RWPE1 (cell line): Measurements from ENCODE around the gene DPP6.
A peak's percentile ranks its signal among the peaks of the same experiment; 100 is the strongest.

Source experiments
- CTCF ChIA-PET: fragments of 350-600 bp; sonication (Branson Sonifier 250); formaldehyde crosslinking; extraction: SDS; loops from one replicate; lab custom pipeline; 2021; lab: Yijun Ruan, JAX
- POLR2A ChIA-PET: fragments of 400-600 bp; formaldehyde crosslinking; extraction: SDS; loops from one replicate; lab custom pipeline; 2020; ENCODE audit warnings: antibody characterized with exemption; ENCODE audit not compliant: low non-redundant PET; lab: Yijun Ruan, JAX
- DNase-seq: peaks from one replicate; pipeline ENCODE4 v3.0.0; 2012; ENCODE audit warnings: low spot score
- H3K27ac ChIP-seq: fragments of 450-650 bp; 2 replicates; pipeline ENCODE4 v1.5.1; 2017
- TF ChIP-seq, protein P1 (sequence below): fragments of 450-650 bp; conservative IDR thresholded peaks from 2 replicates; pipeline ENCODE4 v1.5.1; 2017; ENCODE audit warnings: low read depth, mild to moderate bottlenecking

The DPP6 gene

DNA sequence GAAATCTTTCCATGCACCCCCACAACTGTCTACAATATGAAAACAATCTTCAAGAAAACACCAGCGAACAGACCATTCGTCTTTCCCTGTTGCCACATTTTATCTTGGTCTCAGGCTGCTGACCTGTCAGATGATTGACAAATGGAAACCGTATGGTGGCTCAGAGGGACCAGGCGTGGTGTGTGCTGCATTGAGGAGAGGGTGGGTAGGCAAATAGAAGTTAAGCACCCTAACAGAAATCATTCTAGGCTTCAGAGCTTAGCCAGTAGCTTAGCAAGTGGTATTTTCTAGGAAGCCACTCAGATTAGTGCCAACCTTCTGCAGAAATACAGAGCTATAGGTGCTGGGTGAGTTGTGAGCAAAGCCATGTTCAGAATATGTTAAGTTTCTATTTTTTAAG is 114.9 kb downstream of the DPP6 start:
- CTCF ChIA-PET, result no interaction called here
- POLR2A ChIA-PET, result no interaction called here
- no peak overlapping the region for H3K27ac ChIP-seq
- TF ChIP-seq, protein P1, sequence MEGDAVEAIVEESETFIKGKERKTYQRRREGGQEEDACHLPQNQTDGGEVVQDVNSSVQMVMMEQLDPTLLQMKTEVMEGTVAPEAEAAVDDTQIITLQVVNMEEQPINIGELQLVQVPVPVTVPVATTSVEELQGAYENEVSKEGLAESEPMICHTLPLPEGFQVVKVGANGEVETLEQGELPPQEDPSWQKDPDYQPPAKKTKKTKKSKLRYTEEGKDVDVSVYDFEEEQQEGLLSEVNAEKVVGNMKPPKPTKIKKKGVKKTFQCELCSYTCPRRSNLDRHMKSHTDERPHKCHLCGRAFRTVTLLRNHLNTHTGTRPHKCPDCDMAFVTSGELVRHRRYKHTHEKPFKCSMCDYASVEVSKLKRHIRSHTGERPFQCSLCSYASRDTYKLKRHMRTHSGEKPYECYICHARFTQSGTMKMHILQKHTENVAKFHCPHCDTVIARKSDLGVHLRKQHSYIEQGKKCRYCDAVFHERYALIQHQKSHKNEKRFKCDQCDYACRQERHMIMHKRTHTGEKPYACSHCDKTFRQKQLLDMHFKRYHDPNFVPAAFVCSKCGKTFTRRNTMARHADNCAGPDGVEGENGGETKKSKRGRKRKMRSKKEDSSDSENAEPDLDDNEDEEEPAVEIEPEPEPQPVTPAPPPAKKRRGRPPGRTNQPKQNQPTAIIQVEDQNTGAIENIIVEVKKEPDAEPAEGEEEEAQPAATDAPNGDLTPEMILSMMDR, result no peak
- no peak for DNase-seq

DNA sequence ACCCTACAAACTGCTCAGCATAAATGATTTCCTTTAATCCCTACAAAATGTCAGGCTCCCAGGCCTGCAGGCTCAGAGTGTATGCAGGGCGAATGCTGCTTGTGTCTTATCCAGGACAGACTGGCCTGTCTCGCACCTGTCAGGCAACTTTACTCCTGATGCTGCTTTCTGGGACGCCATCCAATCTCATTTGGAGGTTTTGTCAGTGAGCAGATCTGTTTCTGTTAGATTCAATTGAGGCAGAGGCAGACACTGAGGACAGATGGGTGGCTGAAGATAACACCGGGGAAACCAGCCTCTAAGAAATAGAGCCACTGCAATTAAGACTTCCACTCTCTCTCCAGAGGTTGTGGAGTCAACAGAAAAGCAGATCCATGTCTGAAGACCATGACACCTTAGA is 115.6 kb downstream of the DPP6 start:
- ChIA-PET POLR2A (no interaction called here), CTCF (no interaction called here)
- no peak overlapping the region for H3K27ac ChIP-seq
- DNase-seq, result no peak
- TF ChIP-seq, protein P1, result no peak

DNA sequence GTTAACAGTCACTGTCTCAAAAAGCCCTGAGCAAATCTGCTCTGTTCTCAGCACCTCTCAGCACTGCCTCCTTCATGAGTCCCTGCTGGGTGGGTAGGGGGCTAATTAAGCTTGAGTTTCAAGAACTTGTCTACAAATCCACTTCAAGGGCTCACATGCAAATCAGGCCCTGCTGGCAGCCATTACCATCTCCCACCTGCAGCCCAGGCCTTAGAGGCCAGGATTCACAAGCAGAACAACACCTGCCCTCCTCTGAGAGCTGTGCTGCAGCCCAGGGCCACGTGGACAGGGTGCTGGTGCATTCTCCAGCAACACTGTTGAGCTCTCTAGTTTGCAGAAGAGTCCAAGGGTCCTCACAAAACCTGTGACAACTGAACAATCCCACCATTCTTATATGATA is 119.2 kb downstream of the DPP6 start:
- TF ChIP-seq, protein P1, result no peak
- DNase-seq, result no peak

DNA sequence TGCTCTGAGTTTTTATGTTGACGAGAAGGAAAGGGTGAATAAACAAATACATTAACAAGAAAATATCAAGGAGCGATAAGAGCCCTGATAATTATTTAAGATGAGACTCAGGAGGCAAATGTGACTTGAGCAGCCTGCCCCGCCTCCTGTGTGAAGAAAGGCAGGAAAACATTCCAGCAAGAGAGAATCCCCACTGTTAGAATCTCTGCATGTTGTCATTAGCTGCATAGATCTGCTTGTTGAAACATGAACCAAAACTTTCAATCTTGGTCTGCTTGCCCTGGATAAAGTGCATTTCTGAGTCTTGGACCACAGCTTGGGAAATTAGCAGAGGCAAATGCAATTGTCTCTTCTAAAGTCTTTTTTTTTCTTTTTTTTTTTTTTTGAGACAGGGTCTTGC is 120.0 kb downstream of the DPP6 start:
- POLR2A ChIA-PET, result no interaction called here
- TF ChIP-seq, protein P1, result no peak
- no peak for DNase-seq
- CTCF ChIA-PET, result no interaction called here
- no peak overlapping the region for H3K27ac ChIP-seq

More for the DNA sequence above, 119.2 kb downstream of the DPP6 start:
- CTCF ChIA-PET, result no interaction called here
- POLR2A ChIA-PET, result no interaction called here
- H3K27ac ChIP-seq, result no peak overlapping the region

DNA sequence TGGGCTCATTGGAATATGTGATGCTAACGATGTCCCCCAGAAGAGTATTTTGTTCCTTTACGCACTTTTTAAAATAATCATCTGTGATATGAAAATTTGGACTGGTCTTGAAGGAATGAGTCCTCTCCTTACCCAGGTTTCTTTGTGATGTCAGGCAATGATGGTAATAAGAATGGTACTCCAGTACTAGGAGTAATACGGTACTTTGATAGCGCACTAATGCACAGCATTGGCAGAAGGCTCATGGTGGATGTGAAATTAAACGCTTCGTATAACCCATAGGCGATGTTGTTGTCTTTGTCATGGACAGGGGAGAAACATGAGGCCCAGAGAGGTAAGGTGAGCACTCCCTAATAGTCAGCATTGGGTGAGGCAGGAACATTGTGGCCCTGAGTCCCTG is 125.4 kb downstream of the DPP6 start:
- H3K27ac ChIP-seq, result no peak overlapping the region
- DNase-seq, result no peak
- TF ChIP-seq, protein P1, result no peak
- POLR2A ChIA-PET, result no interaction called here
- CTCF ChIA-PET, result no interaction called here

DNA sequence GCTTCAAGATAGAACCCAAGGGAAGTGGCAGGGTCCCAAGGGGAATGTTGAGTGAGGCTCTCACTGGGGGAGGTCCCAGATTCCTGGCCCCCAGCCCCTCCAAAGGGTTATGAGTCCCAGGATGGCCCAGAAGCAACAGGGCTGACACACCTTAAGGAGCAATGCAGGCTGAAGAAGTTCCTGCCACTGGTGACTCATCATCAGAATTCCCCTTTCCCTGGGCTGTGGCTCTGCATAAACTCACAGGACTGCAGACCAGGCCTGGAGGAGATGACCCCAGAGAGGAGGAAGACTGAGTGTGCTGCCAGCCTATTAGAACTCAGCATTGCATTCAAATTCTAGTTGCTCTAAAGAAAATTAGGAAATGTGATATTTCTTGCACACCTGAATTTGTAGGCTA is 126.7 kb downstream of the DPP6 start:
- TF ChIP-seq, protein P1, result no peak
- peak; percentile 0 for DNase-seq

DNA sequence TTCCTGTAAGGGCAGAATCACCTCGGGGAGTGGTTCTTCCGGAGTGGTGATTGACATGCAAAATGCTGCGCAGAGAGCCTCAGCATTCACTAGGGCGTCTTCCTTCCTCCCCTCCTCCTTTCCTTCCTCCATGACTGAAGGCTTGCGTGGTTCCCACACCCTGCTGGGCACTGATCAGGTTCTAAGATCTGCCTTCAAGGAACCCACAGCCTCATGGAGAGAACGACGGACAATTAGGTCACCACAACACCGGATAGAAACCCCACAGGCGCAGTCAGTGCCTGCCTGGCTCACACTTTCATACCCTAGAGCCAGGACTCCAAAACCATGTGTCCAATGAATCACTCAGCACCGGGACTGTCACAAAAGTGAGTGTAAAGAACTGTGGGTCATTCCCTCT is 131.3 kb downstream of the DPP6 start:
- CTCF ChIA-PET, result no interaction called here
- no peak overlapping the region for H3K27ac ChIP-seq
- DNase-seq, result no peak
- TF ChIP-seq, protein P1, result no peak
- POLR2A ChIA-PET, result no interaction called here

More for the DNA sequence above, 126.7 kb downstream of the DPP6 start:
- no peak overlapping the region for H3K27ac ChIP-seq
- CTCF ChIA-PET, result no interaction called here
- POLR2A ChIA-PET, result no interaction called here
